HUDEP-2 (cell line): ENCODE measurements around the gene ZSCAN23.
"Not testable (repeated sequence)": the region's sequence is repeated elsewhere in the genome, so short reads cannot be mapped to it uniquely, and the experiment has no call there.

ENCODE experiments used
- DNase-seq, 76 experiments: peaks; one replicate each; lab custom pipeline; 2025; ENCODE audit not compliant: unreplicated experiment in 76 of 76; lab: John Stamatoyannopoulos, UW

Gene ZSCAN23

GRCh38 chr6:28443112-28443773, at the start of gene ZSCAN23:
TSS of gene ZSCAN23 (minus strand) at chr6:28443491. CDS start at chr6:28436266, 7,225 bp downstream.
- peak in 75 of 76 experiments; percentile 40 to 95 (median 87) for DNase-seq

DNA sequence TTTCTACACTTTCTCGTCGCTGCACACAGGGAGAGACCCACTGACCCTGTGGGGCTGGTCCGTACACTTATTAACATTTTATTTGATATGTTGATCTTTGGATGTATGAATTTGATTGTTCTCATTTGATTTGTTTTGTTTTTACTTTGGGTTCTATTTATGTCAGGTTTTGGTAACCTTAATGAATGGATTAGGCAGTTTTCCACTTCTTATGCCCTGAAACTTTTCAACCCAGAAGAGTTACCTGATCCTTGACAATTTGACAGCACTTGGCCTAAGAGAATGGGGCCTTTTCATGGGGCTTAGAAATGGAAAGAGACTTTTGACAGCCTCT, 48.7 kb upstream of the ZSCAN23 start:
- DNase-seq: no peak

- DNase-seq: peak in 8 of 76 experiments; percentile 27 to 71 (median 60)
These were observed 47.1 kb upstream of the ZSCAN23 start for GRCh38 chr6:28490205-28490890.

DNA sequence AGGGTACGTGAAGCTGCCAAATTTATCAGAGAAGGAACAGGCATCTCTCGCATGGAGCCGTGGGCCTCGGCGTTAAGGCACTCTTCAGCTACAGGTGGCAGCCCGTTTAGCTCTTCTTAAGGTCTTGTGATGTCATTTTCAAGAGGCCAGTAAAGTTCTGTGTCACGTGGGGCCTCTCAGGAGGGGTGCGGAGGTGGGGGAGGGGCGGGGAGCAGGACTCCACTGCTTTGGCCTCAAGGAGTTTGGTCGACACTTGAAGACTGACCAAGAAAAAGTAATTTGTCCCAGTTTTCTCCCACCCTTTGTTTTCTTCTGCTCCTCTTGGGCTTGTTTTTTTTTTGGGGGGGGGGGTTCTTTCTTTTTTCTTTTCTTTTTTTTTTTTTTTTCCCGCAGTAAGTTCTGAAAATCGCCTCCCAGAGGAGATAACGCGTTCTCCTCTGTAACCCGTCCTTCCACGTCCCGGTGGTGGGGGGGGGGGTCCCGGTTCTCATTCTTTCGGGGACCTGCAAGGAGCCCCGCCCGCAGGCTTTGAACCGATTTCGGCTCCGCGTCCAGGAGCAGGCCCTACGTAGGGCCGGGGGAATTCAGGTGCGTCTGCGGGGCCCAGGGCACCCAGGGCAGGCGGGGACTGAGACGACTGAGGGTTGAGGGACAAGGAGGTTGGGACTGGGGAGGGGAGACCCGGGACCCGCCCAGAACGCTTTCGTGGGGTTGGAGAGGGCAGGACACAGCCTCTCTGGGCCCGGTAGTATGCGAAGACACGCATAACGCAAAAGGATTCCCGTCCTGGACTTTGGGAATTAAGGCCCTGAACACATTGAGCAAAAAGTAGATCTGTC, 46.3 kb upstream of the ZSCAN23 start:
- peak in 75 of 76 experiments; percentile 58 to 94 (median 88) for DNase-seq

GRCh38 chr6:28488916-28489365, 45.6 kb upstream of the ZSCAN23 start:
- DNase-seq: peak in 71 of 76 experiments; percentile 26 to 93 (median 73)

- peak in 3 of 76 experiments; percentile 12 to 27 (median 15) for DNase-seq
These were observed 43.9 kb upstream of the ZSCAN23 start for GRCh38 chr6:28486988-28487742.

DNA sequence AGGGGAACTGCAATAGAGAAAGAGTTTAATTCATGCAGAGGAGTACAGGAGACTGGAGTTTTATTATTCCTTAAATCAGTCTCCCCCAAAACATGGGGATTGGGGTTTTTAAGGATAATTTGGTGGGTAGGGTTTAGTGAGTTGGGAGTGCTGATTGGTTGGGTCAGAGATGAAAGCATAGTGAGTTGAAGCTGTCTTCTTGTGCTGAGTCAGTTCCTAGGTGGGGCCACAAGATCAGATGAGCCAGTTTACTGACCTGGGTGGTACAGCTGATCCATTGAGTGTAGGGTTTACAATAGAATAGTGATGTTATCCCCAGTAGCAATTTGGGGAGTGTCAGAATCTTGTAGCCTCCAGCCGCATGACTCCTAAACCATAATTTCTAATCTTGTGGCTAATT, 43.2 kb upstream of the ZSCAN23 start:
- no peak for DNase-seq

GRCh38 chr6:28485482-28485881, 42.2 kb upstream of the ZSCAN23 start:
- no peak for DNase-seq

DNA sequence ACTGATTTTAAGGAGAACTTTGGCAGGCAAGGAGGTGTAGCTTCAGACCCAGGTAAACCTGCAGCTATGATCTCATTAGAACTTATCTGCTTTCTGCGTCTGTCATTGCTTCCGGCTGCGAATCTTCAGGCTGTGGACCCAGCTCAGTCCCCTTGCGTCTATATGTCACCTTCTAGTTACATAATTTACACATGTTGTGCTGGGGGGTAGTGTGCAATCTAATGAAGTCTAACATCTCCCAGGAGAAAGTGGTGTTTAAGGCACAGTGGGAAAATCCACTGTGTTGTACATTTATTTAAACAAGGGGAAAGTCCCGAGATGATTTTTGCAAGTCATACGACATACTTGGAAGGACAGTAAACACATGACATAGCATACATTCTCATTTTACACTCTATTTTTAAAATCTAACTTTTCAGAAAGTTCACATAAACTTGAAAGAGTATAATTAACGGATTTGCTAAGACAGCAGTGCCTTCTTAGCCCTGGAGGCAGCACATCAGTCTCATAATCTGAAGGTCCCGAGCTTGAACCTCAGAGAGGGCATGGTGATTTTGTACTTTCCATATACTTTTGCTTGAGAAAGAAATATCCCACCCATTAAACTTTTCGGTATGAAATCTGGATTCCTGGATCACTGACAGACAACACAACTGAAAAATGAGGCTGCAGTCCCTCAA, 37.1 kb upstream of the ZSCAN23 start:
- DNase-seq: no peak

- DNase-seq: no peak
These were observed 35.2 kb upstream of the ZSCAN23 start for GRCh38 chr6:28478518-28478917.

DNA sequence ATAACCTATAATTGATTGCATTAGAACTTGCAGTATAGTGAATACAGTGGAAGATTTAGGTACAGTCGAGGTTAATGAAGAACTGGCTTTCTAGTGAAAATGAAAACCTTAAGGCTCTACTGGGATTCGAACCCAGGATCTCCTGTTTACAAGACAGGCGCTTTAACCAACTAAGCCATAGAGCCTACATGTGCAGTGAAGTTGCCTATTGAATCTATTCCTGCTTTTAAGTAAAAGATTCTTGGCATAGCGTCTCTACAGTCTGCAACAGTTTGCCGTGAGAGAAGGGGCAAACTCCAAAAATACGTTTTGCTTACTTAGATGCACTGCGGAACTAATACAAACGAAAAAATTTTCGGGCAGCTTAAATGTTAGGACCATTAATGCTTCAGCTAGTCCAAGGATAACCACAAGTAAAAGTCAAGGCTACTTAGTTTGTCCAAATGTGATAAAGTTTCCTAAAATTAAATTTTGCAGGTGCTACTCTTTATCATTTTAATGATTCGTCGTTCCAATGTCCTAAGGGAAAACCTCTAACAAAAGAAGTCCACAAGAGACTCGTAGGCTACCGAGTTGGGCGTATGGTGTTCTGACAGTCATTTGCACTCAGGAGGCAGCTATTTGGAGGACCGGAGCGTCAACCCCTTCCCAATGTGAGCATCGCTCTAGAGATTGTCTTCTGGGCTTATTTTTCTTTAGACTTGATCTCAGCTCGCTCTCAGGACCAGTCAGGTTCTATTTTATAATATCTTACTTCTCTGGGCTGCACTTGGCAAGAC, 31.3 kb upstream of the ZSCAN23 start:
- peak in 58 of 76 experiments; percentile 13 to 96 (median 80) for DNase-seq

GRCh38 chr6:28469153-28469745, 26.0 kb upstream of the ZSCAN23 start:
- DNase-seq: not testable (repeated sequence)

- DNase-seq: no peak
These were observed 24.8 kb upstream of the ZSCAN23 start for GRCh38 chr6:28468056-28468455.

DNA sequence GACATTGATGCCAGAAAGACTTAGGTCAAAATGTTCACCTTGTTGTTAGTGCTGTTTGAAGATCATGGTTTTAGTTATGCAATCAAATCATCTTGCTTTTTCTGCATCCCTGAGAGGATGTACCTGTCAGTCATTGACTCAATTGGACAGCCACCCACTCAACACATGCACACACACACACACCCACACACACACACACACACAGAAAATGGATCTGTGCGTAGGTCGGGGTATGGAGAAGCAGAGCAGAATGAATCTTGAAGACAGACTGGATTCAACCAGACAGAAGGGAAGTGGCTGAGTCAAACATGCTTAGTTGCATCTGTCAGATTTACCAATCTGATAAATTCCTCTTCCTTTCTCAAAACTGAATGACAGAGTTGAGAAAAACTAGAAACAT, 19.1 kb upstream of the ZSCAN23 start:
- peak in 2 of 76 experiments; percentile 12 to 18 for DNase-seq

DNA sequence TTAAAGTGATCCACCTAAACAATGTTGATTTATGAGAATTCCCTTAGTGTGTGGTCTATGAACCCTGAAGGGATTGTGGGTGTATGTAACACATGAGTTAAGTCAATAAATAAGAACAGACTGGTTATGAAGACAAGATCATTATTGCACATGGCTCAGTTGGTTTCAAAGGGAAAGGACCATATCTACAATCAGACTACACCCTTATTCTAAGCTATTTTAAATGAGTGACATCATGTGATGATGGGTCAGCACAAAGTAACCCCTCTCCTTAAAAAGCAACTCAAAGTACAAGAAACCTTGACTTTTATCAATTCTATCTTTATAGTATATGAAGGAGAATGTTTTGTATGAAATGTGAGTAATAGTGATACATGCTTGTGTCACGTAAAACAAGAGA, 15.3 kb upstream of the ZSCAN23 start:
- DNase-seq: peak in 1 of 76 experiments; percentile 14

- DNase-seq: no peak
These were observed 5.8 kb upstream of the ZSCAN23 start for GRCh38 chr6:28449056-28449455.

DNA sequence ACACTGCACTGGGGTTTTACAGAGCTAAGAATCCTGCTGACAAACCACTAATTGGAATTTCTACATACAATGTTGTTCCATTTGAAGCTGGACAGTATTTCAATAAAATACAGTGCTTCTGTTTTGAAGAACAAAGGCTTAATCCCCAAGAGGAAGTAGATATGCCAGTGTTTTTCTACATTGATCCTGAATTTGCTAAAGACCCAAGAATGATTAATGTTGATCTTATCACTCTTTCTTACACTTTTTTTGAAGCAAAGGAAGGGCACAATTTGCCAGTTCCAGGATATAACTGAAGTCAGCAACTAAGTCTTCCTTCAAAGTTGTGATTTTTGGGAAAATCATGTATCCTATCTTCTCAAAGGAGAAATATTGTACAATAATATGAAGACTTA, 4.2 kb upstream of the ZSCAN23 start:
- peak in 1 of 76 experiments; percentile 38 for DNase-seq

DNA sequence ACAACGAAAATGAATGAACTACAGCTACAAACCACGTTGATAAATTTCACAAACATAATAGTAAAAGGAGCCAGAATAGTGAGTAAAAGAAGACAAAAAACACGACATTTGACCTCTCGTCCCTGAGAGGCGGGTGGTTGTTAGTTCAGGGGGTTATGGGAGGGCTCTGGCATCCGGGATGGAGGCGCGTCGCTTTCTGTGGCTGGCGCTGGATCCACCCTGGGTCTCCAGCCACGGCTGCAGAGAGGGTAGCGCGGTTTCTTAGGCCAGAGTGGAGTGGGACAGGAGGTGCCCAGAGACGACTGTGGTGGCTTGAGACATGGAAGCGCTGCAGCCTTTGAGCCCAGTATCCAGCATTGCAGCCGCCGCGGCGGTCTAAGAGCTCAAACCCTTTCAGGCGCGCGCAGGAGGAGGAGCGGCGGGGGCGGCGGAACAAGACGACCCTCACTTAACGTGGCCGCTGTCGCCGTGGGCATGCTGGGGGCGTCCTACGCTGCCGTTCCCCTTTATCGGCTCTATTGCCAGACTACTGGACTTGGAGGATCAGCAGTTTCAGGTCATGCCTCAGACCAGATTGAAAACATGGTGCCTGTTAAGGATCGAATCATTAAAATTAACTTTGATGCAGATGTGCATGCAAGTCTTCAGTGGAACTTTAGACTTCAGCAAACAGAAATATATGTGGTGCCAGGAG, 3.7 kb upstream of the ZSCAN23 start:
- DNase-seq: peak in 11 of 76 experiments; percentile 13 to 47 (median 29)
